GM11168 (cell line): Measurements from ENCODE around the gene AAR2.

Experiments used
- in situ Hi-C: fragments of 300-500 bp; cut with MboI; formaldehyde crosslinking; loops from one replicate; pipeline ENCODE4 v1.12.0; 2022; ENCODE audit warnings: low sequenced_read_pairs; ENCODE audit not compliant: unreplicated experiment

Gene AAR2

DNA sequence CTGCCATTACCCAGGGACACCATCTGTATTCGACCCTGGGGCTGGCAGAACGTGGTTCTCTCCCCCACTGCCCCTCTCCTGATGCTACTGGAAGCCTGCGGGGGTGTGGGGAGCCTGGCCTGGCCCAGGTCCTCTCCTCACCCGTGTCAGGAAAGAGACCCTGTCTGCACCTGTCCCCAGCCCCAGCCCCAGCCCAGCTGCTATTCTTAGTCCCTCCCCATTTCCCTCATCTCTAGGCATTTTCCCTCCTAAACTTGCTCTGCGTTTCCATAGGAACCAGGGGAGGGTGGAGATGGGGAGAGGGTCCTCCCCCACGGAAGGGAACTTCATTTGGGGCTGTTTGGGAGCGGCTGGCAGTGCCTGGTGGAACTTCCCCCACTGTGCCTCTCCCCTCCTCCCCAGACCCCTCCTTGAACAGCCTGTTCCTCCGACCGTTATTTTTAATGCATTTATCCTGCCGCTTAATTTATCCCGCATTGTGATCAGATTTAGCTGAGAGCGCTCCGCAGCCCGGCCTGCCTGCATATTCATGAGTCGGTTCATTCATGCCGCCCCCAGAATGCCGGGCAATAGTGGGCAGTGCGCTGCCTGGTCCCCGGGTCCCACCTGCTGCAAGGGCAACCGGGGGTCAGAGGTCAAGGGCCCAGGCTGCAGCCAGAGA, 38.0 kb downstream of the AAR2 start:
- in situ Hi-C loops, result loop anchor here (25.0 kb wide), 1 partner anchor 413 kb away; no protein-coding TSS in a partner anchor

DNA sequence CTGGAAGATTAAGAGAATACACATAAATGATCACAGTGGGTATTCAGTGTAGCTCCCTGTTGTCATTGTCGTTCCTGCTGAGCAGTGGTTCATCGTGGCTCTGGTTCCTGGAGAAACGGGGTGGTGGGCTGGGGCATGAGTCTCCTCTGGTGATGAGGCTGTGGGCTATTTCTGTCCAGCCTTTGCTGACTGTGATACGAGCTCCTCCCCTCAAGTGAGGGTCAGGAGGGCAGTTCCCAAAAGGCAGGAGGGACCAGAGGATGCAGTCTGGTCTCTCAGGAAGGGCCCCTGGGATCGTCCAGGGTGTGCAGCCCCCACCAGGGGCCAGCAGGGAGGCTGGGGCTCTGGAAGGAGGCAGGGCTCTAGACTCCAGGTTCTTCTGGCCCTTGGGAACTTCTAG, 38.7 kb downstream of the AAR2 start:
- in situ Hi-C loops, result no loop called here

GRCh38 chr20:36275441-36276189, 39.3 kb downstream of the AAR2 start:
- in situ Hi-C loops, result no loop called here

- in situ Hi-C loops, result no loop called here
Measured at GRCh38 chr20:36277546-36277945, 41.3 kb downstream of the AAR2 start.

DNA sequence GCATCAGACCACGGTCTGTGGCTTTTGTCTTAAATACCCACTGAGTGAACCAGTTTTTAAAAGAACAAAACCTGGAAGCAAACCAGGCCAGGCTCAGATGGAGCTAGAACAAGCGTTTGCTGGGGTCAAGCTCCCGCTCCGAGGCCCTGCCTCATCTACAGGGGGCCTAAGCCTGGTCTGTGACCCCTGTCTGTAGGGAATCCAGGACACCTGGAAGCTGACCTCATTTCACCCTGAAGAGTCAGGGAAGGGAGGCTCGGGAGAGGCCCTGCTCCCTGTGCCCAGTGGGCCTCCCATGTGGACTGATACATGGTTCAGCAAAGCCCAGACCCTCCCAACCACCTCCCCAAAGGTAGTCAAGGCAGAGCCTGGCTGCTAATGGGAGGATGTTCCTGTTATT, 43.1 kb downstream of the AAR2 start:
- in situ Hi-C loops, result no loop called here

DNA sequence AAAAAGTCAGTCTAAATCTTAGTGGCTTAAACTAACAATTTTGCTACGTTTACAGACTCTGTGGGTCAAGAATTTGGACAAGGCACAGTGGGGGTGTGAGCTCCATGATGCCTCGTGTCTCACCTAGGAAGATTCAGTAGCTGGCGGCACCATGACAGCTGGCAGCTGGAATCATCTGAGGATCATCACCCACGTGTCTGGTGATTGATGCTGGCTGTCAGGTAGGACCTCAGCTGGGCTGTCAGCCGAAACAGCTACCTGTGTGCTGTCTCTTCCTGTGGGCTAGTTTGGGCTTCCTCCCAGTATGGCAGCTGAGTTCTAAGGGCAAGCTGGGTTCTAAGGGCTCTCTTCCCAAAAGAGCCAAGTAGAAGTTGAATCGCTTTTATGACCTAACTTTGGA, 43.5 kb downstream of the AAR2 start:
- in situ Hi-C loops, result no loop called here

- in situ Hi-C loops, result no loop called here
Measured at GRCh38 chr20:36281785-36282380, 45.6 kb downstream of the AAR2 start.

DNA sequence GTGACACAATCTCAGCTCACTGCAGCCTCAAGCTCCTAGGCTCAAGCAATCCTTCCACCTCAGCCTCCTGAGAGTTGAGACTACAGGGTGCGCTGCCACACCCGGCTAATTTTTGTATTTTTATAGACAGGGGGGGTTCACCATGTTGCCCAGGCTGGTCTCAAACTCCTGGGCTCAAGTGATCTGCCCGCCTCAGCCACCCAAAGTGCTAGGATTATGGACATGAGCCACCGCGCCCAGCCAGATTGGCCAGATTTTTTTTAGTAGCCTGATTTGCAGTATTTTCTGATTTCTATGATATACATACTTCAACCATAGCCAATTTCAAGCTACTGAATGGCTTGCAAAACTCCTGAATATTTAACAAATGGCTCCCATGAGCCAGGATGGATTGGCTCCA, 48.5 kb downstream of the AAR2 start:
- in situ Hi-C loops, result no loop called here

DNA sequence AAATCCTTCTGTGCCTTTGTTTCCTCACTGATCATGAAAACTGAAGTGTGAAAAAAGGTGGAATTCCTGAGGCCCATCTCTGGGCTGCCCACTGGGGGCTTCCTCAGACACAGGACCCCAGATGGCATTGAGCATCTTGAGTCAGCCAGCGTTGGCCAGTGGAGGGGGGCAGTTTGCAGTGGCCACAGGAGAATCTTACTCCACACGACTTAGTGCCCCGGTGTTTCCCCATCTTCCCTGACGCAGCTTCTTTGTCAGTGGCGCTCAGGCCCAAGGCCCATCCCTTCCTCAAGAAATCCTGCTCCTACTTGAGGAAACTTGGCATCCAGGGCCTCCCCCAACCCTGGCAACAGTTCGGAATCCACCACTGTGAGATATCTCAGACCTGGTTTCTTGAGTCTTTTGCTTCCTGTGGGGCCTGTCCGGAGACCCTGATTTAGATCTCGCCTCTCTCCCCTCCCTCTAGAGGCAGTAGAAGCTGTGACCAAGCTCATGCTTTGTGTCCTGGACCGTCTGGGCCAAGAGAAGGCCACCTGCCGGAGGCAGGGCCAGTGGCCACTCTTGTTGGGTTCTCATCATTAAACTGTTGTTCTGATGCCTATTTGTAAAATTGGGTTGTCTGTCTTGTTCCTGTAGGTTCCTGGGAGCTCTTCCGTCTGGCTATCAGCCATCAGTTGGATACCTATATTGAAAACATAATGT, 49.6 kb downstream of the AAR2 start:
- in situ Hi-C loops, result no loop called here

GRCh38 chr20:36297656-36298055, 61.4 kb downstream of the AAR2 start:
- in situ Hi-C loops, result no loop called here

DNA sequence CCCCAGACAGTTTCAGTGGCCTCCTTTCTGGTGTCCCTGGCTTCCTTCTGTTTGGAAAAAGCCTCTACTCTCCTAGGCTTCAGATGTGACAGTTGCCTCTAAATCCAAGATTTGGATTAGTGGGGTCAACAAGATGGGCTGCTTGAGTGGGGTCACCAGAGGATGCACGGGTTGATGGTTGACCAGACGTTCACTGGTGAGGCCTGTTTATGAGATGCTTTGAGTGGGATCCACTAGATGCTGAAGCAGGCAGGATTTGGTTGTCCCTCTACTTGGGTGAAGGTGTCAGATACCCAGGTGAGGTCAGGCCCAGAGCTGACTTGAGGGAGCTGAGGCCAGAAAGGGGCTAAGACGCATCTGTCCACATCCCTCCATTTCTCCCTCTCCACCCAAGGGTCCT, 61.8 kb downstream of the AAR2 start:
- in situ Hi-C loops, result no loop called here

GRCh38 chr20:36298795-36299339, 62.6 kb downstream of the AAR2 start:
- in situ Hi-C loops, result no loop called here

DNA sequence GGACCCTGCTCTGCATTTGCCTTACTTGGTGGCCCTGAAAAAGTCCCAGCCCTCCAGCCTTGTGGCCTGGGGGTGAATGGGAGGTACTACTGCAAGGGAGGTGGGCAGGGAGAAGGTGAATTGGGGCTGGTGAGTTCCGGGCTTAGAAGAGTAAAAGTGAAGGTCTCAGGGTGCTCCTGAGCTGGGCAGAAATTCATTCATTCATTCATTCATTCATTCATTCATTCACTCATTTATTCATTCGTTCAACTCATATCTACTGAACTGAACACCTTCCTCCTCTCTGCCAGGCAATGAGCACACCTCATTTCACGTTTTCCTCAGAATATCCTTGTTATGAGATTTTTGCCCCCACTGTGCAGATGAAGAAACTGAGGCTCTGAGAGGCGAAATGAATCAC, 63.2 kb downstream of the AAR2 start:
- in situ Hi-C loops, result no loop called here

DNA sequence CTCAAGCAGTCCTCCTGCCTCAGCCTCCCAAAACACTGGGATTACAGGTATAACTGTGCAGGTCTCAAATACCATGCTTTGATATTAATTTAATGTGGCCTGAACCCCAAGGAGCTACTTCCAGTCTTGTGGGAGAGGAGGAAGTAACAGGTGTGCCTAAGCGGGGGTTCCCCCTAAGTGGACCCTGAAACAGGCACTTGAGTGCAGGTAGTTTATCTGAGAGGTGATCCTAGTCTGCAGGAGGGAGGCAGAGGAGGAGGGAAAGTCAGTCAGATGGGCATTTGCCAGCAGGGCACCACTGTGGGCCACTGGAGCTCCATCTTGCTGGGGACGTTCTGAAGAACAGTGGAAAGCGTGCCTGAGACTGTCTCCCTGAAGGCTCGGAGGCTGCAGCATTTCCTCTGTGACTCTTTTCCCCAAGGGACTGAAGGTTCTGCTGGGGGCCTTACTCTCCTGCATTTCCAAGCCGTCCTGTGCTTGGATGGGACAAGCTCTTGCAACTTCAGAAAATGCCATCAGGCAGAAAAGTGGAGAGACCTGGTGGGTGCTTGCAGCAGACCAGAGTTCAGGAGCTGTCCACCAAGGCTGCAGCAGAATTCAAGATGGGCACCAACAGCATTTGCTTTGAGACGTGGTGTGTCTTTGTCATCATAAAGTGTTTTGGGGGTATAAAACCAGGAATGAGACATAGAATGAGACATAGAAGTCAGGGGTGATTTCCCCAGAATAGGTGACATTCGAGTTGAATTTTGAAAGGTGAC, 65.3 kb downstream of the AAR2 start:
- in situ Hi-C loops, result no loop called here

DNA sequence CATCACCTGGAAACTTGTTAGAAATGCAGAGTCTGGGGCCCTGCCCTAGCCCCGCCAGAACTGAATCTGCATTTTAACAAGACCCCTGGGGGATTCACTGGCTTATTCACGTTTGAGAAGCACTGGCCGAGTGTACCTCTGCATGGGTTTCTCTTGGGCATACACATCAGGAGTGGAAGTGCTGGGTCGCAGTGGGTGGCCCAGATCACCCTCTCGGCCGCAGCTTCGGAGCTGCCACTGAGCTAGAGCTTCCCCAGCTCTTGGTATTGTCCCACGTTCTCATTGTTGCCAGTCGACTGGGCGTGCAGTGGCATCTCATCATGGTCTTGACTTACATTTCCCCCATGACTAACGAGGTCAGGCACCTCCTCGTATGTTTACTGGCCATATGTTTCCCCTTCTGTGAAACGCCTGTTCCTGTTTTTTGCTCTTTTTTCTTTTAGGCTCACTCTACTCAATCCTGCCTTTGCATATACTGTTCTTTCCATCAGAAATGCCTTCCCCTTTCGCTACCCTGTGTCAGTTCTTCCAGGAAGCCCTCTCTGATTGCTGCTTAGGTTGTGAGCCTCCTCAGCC, 66.8 kb downstream of the AAR2 start:
- in situ Hi-C loops, result no loop called here

GRCh38 chr20:36303831-36304230, 67.6 kb downstream of the AAR2 start:
- in situ Hi-C loops, result no loop called here

GRCh38 chr20:36304786-36305495, 68.7 kb downstream of the AAR2 start:
- in situ Hi-C loops, result no loop called here

DNA sequence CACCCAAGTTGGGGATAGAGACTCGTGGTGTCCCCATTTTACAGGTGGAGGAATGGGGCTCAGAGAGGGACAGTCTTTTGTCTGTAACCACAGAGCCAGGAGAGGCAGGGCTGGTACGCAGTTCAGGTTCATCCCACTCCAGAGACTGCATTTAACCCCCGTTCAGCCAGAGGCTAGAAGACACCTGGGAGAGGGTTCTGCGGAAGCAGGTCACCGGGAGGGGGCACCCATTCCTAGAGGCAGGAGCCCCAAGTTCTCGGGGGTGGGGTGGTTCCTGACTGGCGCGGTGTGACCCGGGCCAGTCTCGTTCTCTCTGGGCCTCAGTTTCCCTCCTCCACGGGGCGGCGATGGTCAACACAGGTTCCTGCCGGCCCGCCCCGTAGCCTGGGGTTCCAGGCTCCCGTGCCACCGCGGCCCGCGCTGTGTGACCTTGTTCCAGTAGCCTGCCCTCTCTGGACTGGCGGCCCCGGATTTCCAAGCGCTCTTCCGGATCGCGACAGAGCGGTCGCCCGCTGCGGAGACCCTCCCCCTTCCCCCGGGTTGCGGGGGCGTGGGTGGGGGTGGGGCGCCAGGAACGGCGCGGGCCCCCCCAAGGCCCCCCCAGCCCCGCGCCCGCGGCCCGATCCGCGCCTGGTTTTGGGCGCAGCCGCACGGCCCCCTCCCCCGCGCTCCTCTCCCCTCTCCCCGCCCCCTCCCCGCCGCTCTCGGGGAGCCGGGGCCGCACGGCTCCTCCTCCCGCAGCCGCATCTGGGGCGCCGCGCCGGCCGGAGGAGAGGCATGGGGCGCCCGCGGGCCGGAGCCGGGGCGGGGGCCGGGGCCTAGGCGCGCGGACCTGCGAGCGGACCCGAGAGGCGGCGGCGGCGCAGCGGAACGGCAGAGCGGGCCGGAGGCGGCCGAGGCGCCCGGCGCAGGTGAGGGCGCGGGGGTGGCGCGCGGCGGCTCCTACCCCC, 69.6 kb downstream of the AAR2 start, which contains the start of gene DLGAP4:
TSS of gene DLGAP4 (plus strand) at position 738 of the 950 bp plus-strand sequence. CDS start 125,379 bp downstream, outside the sequence.
- in situ Hi-C loops, result no loop called here
